Neural progenitor cell (in vitro differentiated cells): ENCODE results near the gene NIBAN1. TPM values are rescaled to one million over a fixed set of nuclear protein-coding genes. Genes with fewer than 3 reads are reported as not detected.

ENCODE experiments used
- DNase-seq: peaks from one replicate; pipeline ENCODE4 v3.0.0-alpha.2; 2016; ENCODE audit warnings: low spot score
- H2AFZ ChIP-seq: fragments of 200-600 bp; sonication (generic); replicated peaks from 2 replicates; pipeline ENCODE4 v1.6.1; 2016; ENCODE audit warnings: antibody characterized with exemption
- H3F3A ChIP-seq: fragments of 200-600 bp; sonication (generic); 2 replicates; pipeline ENCODE4 v1.6.1; 2016; ENCODE audit warnings: antibody characterized with exemption, low read depth
- H3K27ac ChIP-seq: fragments of 200-600 bp; sonication (generic); 2 replicates; pipeline ENCODE4 v1.5.1; 2016; ENCODE audit warnings: mild to moderate bottlenecking
- H3K27me3 ChIP-seq: fragments of 200-600 bp; sonication (generic); 2 replicates; pipeline ENCODE4 v1.6.1; 2016; ENCODE audit warnings: mild to moderate bottlenecking, moderate library complexity
- H3K36me3 ChIP-seq: fragments of 200-600 bp; sonication (generic); 2 replicates; pipeline ENCODE4 v1.5.1; 2016
- H3K4me1 ChIP-seq: fragments of 200-600 bp; sonication (generic); 2 replicates; pipeline ENCODE4 v1.6.1; 2016; ENCODE audit warnings: mixed run types
- H3K4me2 ChIP-seq: fragments of 200-600 bp; sonication (generic); 2 replicates; pipeline ENCODE4 v1.6.1; 2016
- H3K4me3 ChIP-seq: fragments of 200-600 bp; sonication (generic); 2 replicates; pipeline ENCODE4 v1.5.1; 2016
- H3K79me2 ChIP-seq: fragments of 200-600 bp; sonication (generic); 2 replicates; pipeline ENCODE4 v1.6.1; 2016; ENCODE audit warnings: low read depth
- H3K9ac ChIP-seq: fragments of 200-600 bp; sonication (generic); 2 replicates; pipeline ENCODE4 v1.6.1; 2016
- H3K9me3 ChIP-seq: fragments of 200-600 bp; sonication (generic); 2 replicates; pipeline ENCODE4 v1.5.1; 2016; ENCODE audit warnings: low read depth
- H4K20me1 ChIP-seq: fragments of 200-600 bp; sonication (generic); 2 replicates; pipeline ENCODE4 v1.6.1; 2016; ENCODE audit warnings: low read depth
- H3K27ac Mint-ChIP-seq: 3 replicates; pipeline ENCODE4 v1.8.0; 2021; ENCODE audit warnings: mixed read lengths
- H3K27me3 Mint-ChIP-seq: 2 replicates; pipeline ENCODE4 v1.8.0; 2022; ENCODE audit warnings: low read depth, mild to moderate bottlenecking, inconsistent platforms, moderate library complexity, mixed read lengths; ENCODE audit not compliant: insufficient read depth
- H3K36me3 Mint-ChIP-seq: 3 replicates; pipeline ENCODE4 v1.8.0; 2021; ENCODE audit warnings: mixed read lengths
- H3K4me1 Mint-ChIP-seq: 3 replicates; pipeline ENCODE4 v1.8.0; 2021; ENCODE audit warnings: mixed read lengths
- H3K4me3 Mint-ChIP-seq: 3 replicates; pipeline ENCODE4 v1.8.0; 2021; ENCODE audit warnings: mild to moderate bottlenecking, moderate library complexity, mixed read lengths
- H3K9me3 Mint-ChIP-seq: 3 replicates; pipeline ENCODE4 v1.8.0; 2020; ENCODE audit warnings: mixed read lengths
- CTCF ChIP-seq: fragments of 200-600 bp; sonication (generic); IDR thresholded peaks from 2 replicates; pipeline ENCODE4 v1.5.1; 2017; ENCODE audit warnings: antibody characterized with exemption, mild to moderate bottlenecking
- EZH2 ChIP-seq: fragments of 200-600 bp; sonication (generic); IDR thresholded peaks from 2 replicates; pipeline ENCODE4 v1.6.1; 2017; ENCODE audit warnings: antibody characterized with exemption, mild to moderate bottlenecking, moderate library complexity
- EZH2phosphoT487 ChIP-seq: fragments of 200-600 bp; sonication (generic); IDR thresholded peaks from 2 replicates; pipeline ENCODE4 v1.6.1; 2017; ENCODE audit warnings: antibody characterized with exemption
- small RNA-seq: library from RNA; depleted of rRNA; stranded (forward); fragments of <200 nt; gene quantifications from one replicate; pipeline ENCODE3, GENCODE V24; 2015
- total RNA-seq: library from RNA; depleted of rRNA; stranded (reverse); fragments of >200 nt; gene quantifications from 2 replicates; pipeline ENCODE4 v1.2.3, GENCODE V29; 2015; ENCODE audit warnings: low replicate concordance

Gene NIBAN1
- total RNA-seq, 1 donor from 2014 or later, result 0.36 TPM

GRCh38 chr1:184929711-184930202 is 44.6 kb downstream of the NIBAN1 start:
- H3F3A ChIP-seq, result no peaks in the 10 kb centered on the region
- H3K79me2 ChIP-seq, result no peaks in the 10 kb centered on the region
- Mint-ChIP-seq H3K36me3 (no peaks in the 10 kb centered on the region), H3K4me1 (no peaks in the 10 kb centered on the region), H3K4me3 (no peak overlapping the region), H3K27me3 (no peaks in the 10 kb centered on the region), H3K27ac (no peak overlapping the region), H3K9me3 (no peaks in the 10 kb centered on the region)
- no peak overlapping the region for H3K27ac ChIP-seq
- no peak overlapping the region for H3K4me3 ChIP-seq
- H2AFZ ChIP-seq, result no peak overlapping the region
- H3K36me3 ChIP-seq, result no peaks in the 10 kb centered on the region
- no peaks in the 10 kb centered on the region for H3K4me1 ChIP-seq
- H3K27me3 ChIP-seq, result no peaks in the 10 kb centered on the region
- no peak overlapping the region for H3K9ac ChIP-seq
- no peaks in the 10 kb centered on the region for H4K20me1 ChIP-seq
- no peaks in the 10 kb centered on the region for H3K9me3 ChIP-seq
- H3K4me2 ChIP-seq, result no peak overlapping the region
- no peak for DNase-seq
- TF ChIP-seq EZH2, result no peak
- no peak for TF ChIP-seq CTCF
- TF ChIP-seq EZH2phosphoT487, result no peak

GRCh38 chr1:184928394-184928793 is 45.9 kb downstream of the NIBAN1 start:
- Histone ChIP-seq H3K4me1 (no peaks in the 10 kb centered on the region), H3K9me3 (no peaks in the 10 kb centered on the region), H3F3A (no peaks in the 10 kb centered on the region), H3K27ac (no peak overlapping the region), H3K4me3 (no peak overlapping the region), H4K20me1 (no peaks in the 10 kb centered on the region), H3K36me3 (no peaks in the 10 kb centered on the region), H3K4me2 (no peak overlapping the region), H3K9ac (no peak overlapping the region), H2AFZ (no peak overlapping the region), H3K27me3 (no peaks in the 10 kb centered on the region), H3K79me2 (no peaks in the 10 kb centered on the region)
- H3K27ac Mint-ChIP-seq, result no peak overlapping the region
- no peaks in the 10 kb centered on the region for H3K9me3 Mint-ChIP-seq
- H3K27me3 Mint-ChIP-seq, result no peaks in the 10 kb centered on the region
- TF ChIP-seq EZH2phosphoT487, result no peak
- TF ChIP-seq EZH2, result no peak
- no peak for TF ChIP-seq CTCF
- no peak overlapping the region for H3K4me3 Mint-ChIP-seq
- no peaks in the 10 kb centered on the region for H3K36me3 Mint-ChIP-seq
- no peaks in the 10 kb centered on the region for H3K4me1 Mint-ChIP-seq
- no peak for DNase-seq

Small RNAs within 50 kb of the gene (small RNA-seq; reads per million reads assigned to genes)
- gene RNA5SP72, result not detected

Other genes with a start within 250 kb of the NIBAN1 start
- gene EDEM3, start 219.7 kb downstream of the NIBAN1 start, total RNA-seq, result 14.7 and 32.9 TPM in 2 replicates
- gene RNF2, start 71.0 kb upstream of the NIBAN1 start, total RNA-seq, result 54.5 and 81.2 TPM in 2 replicates
- gene TRMT1L, start 182.4 kb upstream of the NIBAN1 start, total RNA-seq, result 41.2 and 58.9 TPM in 2 replicates
- 9.1 and 12.4 TPM in 2 replicates for gene SWT1, start 182.7 kb upstream of the NIBAN1 start, total RNA-seq